SW 1271 (cell line): ENCODE results near the gene MKRN2.

Source experiments
- DNase-seq, 2 experiments: peaks; one replicate each; lab custom pipeline; 2025; lab: John Stamatoyannopoulos, UW

The MKRN2 gene

GRCh38 chr3:12556314-12556689 lies 585 bp upstream of the MKRN2 start:
- no peak for DNase-seq

DNA sequence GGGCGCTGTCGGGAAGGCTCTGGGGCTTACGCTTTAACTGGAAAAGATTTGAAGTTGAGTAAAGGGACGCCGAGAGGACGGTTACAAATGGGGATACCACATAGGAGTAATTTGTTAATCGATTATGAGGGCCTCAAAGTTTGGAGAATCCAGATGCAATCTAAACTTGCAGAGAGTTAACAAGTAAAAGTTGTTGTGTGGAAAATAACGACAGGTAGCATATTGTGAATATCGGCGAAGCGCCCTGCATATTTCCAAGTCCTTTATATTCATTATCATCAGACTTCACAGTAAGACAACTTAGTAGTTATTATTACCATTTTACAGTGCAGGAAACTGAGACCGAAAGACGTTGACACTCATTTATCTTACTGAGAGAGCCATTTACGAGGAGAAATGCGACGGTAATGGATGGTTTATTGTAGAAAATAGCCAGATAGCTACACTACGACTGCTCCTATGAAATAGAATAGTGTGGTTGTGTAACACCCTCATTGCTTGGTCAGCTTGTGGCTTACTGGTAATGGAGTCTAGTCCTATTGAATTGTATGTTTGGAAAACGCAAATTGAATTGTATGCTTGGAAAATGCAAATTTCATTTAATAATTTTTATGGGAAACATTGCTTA lies 700 bp downstream of the MKRN2 start:
- DNase-seq: no peak

GRCh38 chr3:12558706-12559105 lies 1.8 kb downstream of the MKRN2 start:
- DNase-seq: no peak

- no peak for DNase-seq
Observed at GRCh38 chr3:12559520-12559919, 2.6 kb downstream of the MKRN2 start.

- no peak for DNase-seq
Observed at GRCh38 chr3:12560505-12561190, 3.8 kb downstream of the MKRN2 start.

- DNase-seq: no peak
Observed at GRCh38 chr3:12561397-12561796, 4.5 kb downstream of the MKRN2 start.

- DNase-seq: no peak
Observed at GRCh38 chr3:12562451-12562850, 5.6 kb downstream of the MKRN2 start.

DNA sequence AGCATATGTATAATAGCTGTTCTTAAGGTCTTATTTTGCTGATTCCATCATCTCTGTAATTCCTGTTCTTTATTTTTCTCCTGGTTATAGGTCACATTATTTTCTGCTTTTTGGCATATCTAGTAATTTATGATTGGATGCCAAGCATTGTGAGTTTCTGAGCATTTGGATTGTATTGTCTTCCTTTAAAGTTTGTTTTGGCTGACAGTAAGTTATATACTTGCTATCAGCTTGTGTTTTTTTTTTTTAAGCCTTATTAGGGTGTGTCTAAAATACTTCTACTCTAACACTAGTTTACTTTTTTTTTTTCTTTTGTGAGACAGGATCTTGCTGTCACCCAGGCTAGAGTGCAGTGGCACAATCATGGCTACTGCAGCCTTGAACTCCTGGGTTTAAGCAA lies 10.1 kb downstream of the MKRN2 start:
- no peak for DNase-seq

GRCh38 chr3:12568747-12569146 lies 11.9 kb downstream of the MKRN2 start:
- no peak for DNase-seq

- no peak for DNase-seq
Observed at GRCh38 chr3:12569836-12570235, 12.9 kb downstream of the MKRN2 start.

- DNase-seq: no peak
Observed at GRCh38 chr3:12571986-12572385, 15.1 kb downstream of the MKRN2 start.

DNA sequence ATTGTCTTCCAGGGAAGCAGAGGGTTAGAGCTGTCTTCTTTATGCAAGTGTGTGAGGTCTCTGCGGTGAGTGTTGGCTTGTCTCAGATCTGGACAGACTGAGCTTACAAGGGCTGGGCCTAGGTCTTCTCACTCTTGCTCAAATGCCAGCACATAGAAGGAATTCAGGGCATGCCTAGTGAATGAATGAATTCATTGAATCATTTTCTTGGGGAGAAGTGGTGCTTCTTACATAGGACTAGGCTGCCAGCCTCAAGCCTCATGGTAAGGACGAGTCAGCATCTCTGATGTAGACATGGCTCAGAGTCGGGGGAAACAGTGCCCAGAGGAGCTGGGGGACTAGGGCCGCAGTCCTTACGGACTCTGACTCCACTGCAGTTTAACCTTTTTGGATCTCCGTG lies 17.2 kb downstream of the MKRN2 start:
- no peak for DNase-seq

DNA sequence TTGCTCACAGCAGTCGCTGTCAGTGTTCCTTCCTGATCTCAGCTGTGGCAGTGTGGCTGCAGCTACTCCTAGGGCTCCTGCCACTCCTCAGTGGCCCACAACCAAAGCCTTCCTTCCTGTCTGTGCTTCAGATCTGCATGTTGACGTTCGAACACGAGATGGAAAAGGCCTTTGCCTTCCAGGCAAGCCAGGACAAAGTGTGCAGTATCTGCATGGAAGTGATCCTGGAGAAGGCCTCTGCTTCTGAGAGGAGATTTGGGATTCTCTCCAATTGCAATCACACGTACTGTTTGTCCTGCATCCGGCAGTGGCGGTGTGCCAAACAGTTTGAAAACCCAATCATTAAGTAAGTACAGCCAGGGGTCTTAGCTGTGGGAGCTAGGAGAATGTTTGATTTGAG lies 17.8 kb downstream of the MKRN2 start:
- no peak for DNase-seq

- no peak for DNase-seq
Observed at GRCh38 chr3:12577379-12577778, 20.5 kb downstream of the MKRN2 start.

GRCh38 chr3:12578742-12579141 lies 21.9 kb downstream of the MKRN2 start:
- no peak for DNase-seq

DNA sequence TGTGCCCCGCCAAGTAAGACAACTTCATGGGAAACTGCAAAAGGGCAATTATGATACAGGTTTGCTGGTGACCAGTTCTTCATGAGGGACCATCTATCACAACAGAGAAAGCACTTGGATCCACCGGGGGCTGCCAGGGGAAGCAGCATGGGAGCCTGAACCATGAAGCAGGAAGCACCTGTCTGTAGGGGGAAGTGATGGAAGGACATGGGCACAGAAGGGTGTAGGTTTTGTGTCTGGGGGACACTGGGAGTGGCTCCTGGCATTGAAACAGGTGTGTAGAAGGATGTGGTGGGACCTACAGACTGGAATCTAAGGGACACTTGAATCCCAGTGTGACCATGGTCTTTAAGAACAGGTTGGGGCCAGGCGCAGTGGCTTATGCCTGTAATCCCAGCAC lies 22.6 kb downstream of the MKRN2 start:
- no peak for DNase-seq

- no peak for DNase-seq
Observed at GRCh38 chr3:12579905-12580304, 23.0 kb downstream of the MKRN2 start.

DNA sequence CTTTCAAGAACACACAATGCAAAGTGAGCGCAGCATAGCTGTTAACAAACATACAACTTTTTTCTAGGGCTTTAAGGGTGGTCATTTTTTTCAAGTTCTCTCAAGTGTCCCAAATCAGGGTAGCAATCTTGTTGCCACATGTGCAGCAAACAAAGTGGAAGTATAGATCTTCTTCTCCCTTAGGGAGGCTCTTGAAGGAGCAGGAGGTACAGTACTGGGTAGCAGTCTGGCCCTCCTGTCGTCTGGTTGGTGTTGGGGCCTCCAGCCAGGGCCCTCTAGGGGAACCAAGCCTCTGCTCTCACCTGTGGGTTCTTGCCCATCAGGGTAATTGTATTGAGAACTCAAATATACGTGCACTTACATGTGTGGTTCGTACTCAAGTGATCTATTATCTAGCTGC lies 25.8 kb downstream of the MKRN2 start:
- DNase-seq: no peak

- DNase-seq: no peak
Observed at GRCh38 chr3:12583280-12583679, 26.4 kb downstream of the MKRN2 start.

DNA sequence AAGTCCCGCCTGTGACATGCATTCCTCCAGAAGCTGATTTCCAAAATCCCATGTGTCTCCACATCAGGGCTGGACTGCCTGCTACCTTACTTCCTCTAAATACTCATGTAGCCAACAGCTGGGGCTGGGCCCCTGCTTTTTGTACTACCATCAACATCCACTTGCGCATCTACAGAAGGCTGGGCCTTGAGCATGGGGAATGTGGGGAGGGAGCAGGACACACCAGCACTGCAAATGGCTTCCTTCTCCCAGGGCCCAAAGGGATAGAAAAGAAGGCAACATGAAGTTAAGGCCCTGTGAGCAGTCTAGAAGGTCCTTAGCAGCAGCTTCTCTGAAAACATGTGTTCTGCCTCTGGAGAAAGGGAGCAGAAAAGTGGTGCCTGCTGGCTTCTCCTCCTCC lies 27.2 kb downstream of the MKRN2 start:
- DNase-seq: no peak

DNA sequence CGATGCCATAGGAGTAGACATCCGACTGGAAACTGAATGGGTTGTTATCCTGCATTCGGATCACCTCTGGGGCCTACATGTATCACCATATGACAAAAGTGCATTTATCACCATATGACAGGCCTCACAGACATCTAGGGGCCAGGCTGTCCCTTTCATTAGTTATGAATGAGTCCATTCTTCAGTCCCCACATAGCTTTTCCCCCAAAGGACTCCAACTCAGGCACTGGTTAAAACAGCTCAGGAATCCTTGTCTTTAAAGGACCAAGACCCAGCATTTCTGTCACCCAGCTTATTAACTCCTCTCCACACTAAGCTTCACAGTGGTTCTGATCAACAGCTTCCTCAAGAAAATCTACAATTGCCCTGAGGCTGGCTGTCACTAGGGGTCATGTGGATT lies 28.3 kb downstream of the MKRN2 start:
- DNase-seq: no peak

DNA sequence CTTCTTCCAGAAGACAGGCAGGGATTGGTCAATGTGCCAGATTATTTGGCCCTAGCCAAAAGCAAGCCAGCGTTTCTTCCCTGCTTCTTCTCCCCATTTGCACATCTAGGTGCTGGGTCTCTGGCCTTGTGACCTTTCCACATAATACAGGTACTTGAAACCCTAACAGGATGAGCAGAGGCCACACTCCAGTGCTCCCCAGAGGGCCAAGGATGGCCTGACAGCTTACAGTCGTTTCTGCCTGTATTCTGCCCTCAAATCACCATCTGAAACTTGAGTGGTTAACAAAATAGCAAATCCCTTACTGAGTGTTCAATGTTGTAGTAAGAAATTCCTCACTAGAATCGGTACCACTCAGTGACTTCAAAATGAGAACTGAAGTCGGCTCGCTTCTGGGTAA lies 29.1 kb downstream of the MKRN2 start:
- no peak for DNase-seq

DNA sequence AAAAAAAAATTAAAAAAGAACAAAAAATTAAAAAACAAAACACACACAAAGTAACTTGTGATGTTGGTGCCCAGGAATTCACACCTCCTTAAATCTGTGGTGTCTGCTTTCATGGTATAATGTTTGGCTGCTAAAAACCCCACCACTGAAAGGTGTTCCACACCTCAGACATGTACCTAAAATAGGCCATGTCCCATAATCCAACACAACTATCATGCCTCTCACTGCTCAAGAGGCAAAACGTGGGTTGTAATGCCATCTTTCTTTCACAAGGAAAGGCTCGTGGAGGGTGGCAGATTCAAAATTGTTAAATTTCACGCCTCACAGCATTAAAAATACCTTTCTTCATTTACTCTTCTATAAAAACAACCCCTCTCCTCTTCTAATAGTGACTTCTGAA lies 29.5 kb downstream of the MKRN2 start:
- DNase-seq: no peak
